ENCODE measurements around the gene CNIH4.
"Not testable (repeated sequence)": the region's sequence is repeated elsewhere in the genome, so short reads cannot be mapped to it uniquely, and the experiment has no call there.

CNIH4 gene

DNA sequence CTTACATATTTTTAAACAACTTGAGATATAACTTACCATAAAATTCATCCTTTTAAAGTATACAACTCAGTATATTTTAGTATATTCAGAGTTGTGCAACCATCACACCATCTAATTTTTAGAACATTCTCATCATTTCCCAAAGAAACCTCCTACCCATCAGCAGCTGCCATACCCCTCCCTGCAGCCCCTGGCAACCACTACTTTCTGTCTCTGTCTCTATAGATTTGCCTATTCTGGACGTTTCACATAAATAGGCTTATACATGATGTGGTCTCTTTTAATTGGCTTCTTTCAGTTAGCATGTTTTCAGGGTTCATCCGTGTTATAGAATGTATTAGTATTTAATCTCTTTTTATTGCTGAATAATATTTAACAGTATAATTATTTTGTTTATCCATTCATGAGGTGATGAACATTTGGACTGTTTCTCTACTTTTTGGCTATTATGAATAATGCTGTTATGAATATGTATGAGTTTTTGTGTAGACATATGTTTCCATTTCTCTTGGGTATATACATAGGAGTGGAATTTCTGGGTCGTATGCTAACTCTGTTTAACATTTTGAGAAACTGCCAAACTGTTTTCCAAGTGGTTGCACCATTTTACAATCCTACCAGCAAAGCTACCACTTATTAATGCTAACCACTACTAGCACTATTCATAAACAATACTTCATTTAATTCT, 48.4 kb downstream of the CNIH4 start:
- DNase-seq = no peak

DNA sequence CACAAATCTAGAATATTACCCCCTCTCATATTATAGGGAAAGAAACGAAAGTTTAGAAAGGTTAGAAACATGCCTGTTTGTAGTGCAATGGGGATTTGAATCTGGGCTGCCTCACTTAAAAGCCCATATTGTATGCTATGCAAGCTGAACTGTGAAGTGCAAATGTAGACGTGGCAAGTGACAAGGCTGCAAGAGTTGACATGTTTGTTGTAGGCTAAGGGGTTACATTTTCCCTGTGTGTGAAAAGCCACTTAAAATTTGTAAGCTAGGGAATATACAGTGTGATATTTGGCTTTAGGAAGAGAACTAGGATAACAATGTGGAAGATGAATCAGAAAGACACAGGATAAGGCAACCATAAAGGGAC, 48.9 kb downstream of the CNIH4 start:
- no peak for DNase-seq

DNA sequence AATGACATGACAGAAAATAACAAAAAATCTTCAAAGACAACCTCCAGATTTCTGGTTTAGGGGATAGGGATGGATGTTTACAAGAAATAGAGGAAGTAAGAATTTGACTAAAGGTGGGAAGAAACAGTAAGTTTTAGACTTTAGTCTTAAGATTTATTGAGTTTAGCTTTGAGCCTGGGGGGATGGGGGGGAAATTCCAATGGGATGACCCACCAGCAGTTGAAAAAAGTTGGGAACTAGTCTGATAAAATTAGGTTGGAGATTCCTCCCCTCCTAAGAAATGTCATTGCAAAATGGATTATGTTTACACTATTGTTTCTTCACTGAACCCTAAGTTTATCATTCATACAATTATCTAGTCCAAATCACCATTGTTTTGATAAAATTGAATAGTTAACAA, 49.5 kb downstream of the CNIH4 start:
- no peak for DNase-seq

DNA sequence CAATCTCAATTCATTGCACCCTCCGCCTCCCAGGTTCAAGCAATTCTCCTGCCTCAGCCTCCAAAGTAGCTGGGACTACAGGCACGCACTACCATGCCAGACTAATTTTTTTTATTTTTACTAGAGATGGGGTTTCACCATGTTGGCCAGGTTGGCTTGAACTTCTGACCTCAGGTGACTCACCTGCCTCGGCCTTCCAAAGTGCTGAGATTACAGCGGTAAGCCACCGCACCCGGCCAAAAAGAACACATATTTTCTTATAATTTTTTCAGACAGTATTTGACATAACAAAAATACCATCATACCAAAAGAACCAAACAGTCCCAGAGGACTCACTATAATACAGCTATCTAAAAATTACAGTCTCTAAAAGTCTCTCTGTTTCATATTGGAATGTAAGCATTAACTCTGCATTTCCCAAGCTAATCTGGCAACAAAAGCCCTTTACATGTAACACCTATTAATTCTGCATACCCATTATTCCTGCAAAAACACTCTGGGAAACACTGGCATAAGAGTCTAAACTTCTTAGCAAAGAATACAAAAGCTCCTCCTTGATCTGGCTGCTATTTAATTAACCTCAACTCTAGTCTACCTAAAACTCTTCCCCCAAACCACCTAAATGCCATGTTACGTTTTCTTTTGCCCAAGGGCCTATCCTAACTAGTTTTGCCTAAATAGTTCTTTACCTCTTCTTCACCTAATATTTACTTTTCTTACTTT, 51.1 kb downstream of the CNIH4 start:
- no peak for DNase-seq

DNA sequence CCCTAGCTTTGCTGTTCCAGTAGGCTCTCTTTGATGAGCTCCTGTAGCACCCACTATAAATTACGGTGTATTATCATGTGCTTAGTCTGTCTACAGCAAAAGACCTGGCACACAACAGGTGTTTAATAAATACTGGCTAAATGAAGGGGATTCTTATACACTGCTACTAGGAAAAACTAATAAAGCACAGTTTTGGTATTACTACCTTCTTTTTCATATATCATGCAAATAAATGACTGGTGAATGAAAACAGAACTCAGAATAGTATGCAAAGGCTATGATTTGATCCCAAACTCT, 51.6 kb downstream of the CNIH4 start:
- DNase-seq = no peak

DNA sequence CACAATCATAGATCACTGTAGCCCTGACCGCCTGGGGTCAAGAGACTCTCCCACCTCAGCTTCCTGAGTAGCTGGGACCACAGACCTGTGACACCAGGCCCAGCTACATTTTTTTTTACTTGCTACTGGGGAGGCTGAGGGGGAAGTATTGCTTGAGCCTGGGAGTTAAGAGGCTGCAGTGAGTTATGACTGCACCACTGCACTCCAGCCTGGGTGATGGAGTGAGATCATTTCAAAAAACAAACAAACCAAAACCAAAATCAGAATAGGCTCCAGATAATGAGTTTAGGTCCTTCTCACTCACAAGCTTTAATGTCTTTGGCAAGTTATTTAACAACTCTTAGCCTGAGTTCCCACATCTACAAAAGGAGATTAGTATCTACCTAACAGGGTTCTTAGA, 55.1 kb downstream of the CNIH4 start:
- no peak for DNase-seq

DNA sequence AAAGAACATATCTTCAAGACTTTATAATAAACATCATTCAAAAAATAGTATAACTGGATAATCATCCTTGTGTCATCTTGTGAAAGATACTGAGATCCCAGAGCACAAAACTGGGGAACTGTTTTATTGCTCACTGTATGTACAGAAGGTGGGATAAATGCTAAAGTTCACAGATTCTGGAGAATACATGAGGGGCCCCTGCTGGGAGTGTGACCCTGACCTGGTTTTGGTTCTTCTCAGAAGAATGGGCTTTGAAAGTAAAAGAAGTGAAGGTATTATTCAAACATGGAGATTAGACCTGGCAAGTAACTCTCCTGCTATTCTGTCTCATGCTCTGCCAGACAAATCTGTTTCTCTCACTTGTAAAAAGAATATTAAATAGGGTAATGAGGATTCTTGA, 63.4 kb downstream of the CNIH4 start:
- DNase-seq = no peak

DNA sequence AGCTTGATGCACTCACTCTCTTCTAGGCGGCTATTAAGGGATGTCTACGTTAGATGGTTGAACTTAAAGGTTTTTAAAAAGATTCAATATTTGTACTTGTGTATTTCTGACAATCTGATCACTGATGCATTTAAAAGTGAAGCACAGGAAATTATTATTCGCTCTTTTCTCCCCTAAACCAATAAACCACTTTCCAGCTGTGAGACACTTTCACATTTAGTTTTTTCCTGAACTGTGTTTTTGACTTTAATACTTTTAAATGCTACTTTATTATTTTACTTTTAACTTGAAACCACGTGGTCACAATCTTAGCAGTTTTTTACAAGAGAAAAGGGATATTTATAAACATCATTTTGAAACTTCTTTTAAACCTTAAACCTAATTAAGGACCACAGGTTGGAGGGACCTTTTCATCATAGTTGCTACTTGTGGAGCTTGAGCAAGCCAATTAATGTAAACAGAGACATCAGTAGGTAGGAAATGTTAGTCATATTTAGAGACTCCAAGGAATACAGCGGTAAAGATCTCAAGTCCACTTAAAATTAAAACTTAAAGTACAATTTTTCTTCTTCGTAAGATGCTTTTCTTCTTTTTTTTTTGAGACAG, 68.7 kb downstream of the CNIH4 start:
- DNase-seq = no peak

DNA sequence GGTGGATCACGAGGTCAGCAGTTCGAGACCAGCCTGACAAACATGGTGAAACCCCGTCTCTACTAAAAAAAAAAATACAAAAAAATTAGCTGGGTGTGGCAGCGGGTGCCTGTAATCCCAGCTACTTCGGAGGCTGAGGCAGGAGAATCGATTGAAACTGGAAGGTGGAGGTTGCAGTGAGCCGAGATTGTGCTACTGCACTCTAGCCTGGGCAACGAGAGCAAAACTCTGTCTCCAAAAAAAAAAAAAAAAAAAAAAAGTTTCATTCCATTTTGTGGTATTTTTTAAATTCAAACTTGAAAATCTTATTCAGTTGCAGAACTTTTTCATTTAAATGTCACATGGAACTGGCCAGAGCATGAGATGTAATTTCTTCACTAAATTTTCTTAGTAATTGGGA, 70.2 kb downstream of the CNIH4 start:
- DNase-seq = not testable (repeated sequence)

DNA sequence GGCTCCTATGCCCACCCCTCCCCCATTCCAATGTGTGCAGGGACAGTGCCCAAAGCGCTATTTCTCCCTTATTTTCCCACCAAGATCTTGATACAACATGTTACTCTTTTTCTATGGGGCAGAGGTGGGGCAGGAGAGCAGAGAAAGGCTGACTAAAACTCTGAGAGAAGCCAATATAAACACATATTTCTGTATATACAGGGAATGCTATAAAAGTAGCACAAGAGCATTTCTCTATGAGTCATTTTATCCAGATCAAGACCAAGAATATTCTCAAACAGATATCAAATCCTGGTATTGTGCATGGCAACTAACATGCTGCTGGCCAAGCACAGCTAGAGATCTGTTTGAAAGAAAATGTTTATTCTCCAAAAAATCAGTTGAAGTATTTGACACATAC, 70.7 kb downstream of the CNIH4 start:
- DNase-seq = no peak

DNA sequence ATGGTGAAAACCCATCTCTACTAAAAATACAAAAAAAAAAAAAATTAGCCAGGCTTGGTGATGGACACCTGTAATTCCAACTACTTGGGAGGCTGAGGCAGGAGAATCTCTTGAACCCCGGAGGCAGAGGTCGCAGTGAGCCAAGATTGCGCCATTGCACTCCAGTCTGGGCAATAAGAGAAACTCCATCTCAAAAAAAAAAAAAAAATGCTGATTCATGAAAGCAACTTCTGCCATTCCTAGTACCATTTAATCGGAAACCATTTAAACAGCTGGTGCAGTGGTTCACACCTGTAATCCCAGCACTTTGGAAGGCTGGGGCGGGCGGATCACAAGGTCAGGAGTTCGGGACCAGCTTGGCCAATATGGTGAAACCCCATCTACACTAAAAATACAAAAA, 72.0 kb downstream of the CNIH4 start:
- DNase-seq = not testable (repeated sequence)
